HUDEP-2 (cell line): ENCODE measurements around the gene PPP1R12C.
"Not testable (repeated sequence)": the region's sequence is repeated elsewhere in the genome, so short reads cannot be mapped to it uniquely, and the experiment has no call there.

Experiments
- DNase-seq, 76 experiments: peaks; one replicate each; lab custom pipeline; 2025; ENCODE audit not compliant: unreplicated experiment in 76 of 76; lab: John Stamatoyannopoulos, UW

PPP1R12C gene

DNA sequence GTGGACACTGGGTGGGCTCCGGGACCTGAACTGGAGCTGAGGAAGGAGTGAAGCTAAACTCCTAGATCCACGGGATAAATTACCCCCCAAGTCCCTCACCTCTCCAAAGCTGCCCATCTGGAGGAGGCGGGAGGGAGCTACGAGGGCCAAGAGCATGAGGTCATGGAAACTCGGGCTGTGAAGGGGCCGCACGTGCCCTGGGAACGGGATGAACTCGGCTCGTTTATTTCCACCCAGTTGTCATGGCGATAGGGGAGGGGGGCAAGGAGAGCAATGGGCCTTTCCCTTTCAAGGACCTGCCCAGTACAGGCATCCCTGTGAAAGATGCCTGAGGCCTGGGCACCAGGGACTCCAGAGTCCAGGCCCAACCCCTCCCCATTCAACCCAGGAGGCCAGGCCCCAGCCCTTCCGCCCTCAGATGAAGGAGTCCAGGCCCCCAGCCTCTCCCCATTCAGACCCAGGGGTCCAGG lies 3.8 kb downstream of the PPP1R12C start:
- peak in 28 of 76 experiments; percentile 17 to 83 (median 44) for DNase-seq

DNA sequence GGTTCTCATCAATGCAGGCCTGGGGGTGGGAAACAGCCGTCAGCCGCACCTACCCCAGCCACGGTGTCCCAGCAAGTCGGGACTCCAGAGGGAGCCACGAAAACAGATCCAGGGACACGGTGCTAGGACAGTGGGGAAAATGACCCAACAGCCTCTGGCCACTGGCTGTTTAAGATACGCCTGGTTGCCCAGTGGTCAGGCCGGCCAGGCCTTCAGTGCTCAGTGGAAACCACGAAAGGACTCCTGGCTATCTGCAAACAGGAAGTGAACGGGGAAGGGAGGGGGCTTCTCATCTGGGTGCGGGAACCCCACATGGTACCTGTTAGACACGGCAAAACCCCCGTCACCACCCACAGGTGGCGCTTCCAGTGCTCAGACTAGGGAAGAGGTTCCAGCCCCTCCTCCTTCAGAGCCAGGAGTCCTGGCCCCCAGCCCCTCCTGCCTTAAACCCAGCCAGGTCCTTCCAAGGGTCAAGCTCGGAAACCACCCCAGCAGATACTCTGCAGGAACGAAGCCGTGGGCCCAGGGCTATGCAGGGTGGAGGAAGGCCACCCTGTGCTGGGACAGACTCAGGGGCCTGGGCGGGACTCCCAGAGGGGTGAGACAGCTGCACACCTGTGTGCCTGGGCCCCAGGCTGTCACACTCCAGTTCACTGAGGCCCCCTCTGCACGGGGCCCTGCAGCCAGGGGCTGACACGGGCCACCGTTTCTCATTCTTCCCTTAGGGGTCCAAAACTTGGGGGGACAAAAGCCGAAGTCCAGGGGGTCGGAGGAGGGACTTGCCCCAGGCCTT lies 4.5 kb downstream of the PPP1R12C start:
- no peak for DNase-seq

DNA sequence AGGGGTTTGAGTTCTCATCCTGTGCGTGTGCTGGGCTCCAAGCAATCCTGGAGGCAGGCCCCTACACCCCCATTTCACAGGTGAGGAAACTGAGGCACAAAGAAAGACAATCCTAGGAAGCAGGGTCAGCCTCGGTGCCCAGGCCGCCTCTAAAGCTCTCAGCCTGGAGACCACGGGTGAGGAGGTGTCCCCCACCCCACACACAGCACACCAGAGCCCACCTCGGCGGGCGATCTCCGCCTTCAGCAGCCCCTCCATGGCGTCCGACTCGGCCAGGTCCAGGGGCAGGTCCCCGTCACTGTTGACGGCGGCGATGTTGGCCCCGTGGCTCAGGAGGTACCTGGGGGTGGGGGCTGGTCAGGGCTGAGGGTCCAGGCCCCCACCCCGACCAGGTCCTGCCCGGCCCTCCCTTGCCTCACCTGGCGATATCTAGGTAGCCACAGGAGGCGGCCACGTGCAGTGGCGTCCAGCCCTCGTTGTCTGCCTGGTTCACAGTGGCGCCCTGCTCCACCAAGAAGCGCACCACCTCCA lies 5.1 kb downstream of the PPP1R12C start:
- DNase-seq, result no peak

DNA sequence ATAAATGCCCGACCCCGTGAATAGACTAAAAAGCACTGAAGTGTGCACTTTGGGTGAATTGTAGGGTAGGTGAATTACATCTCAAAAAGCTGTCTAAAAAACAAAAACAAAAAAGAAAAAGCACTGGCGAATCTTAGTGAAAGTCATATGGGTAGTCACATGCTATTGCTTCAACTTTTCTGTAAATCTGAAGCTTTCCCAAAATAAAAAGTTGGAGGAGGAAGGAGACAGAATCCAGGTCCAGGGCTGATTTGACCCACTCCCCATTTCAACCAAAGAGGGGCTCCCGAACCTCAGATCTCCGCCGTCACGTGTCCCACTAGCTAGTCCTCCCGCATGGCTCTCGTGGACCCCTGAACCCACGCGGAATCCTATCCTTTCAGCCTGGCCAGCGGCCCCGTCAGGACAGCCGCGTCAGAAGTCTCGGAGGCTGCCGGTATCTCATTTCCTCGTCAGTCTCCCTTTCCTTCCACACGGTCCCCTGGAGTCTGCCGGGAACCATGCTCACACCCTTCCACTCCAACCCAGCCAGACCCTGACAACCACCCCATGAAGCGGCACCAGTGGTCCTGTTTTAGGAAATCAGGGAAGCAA lies 6.1 kb downstream of the PPP1R12C start:
- no peak for DNase-seq

DNA sequence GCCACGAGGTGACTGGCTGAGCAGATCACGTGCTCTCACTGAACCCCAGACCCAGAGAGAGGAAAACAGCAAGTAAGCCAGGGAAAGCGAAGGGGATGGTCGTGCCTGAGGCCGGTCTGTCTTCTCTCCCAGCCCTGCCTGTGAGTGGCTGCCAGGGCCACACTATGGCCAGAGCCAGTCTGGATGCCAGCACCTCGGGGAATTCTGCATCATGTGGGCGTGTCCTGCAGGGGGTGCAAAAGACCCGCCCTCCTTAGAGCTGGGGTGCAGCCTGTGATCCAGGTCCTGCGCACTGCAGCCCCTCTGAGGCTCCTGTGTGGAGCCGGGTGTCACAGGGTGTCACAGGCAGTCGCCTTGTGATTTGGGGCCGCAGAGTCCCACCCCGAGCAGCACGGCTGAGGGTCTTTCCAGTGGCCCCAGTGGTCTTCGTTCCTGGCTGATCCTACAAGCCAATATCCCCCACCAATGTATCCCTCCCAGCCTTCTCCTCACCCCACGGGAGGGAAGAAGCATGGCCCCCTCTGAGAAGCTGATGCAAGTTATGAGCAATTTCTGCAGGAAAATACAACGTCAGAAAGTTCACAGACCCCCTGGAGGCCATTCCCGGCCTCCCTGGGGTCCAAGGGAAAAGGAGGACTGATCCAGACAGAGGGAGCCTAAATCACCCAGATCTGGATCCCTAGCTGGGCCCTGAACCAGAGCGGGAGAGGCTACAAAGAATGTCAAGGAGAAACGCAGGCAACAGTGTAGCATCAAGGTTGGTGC lies 7.7 kb downstream of the PPP1R12C start:
- no peak for DNase-seq

DNA sequence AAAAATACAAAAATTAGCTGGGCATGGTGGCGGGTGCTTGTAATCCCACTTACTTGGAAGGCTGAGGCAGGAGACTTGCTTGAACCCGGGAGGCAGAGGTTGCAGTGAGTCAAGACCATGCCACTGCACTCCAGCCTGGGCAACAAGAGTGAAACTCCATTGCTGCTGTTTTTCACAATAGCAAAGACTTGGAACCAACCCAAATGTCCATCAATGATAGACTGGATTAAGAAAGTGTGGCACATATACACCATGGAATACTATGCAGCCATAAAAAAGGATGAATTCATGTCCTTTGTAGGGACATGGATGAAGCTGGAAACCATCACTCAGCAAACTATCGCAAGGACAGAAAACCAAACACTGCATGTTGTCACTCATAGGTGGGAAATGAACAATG lies 10.2 kb downstream of the PPP1R12C start:
- DNase-seq, result not testable (repeated sequence)

DNA sequence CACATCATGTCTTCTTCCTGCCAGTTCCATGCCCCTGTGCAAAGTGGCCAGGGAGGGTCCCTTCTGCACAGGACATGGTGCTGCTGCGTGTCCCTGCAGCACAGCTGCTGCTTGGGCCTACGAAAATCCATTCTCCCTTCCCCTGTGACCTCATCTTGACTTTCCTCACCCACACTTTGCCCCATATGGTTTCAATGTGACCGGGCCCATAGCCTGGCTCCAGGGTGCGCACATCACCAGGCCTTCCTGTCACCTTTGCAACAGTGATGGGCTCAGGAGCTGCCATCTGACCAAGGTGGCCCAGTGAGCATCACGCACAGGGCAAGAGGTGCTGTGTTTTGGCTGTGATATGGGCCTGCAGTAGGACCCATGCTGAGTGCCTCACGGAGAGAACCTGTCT lies 10.8 kb downstream of the PPP1R12C start:
- DNase-seq, result no peak

DNA sequence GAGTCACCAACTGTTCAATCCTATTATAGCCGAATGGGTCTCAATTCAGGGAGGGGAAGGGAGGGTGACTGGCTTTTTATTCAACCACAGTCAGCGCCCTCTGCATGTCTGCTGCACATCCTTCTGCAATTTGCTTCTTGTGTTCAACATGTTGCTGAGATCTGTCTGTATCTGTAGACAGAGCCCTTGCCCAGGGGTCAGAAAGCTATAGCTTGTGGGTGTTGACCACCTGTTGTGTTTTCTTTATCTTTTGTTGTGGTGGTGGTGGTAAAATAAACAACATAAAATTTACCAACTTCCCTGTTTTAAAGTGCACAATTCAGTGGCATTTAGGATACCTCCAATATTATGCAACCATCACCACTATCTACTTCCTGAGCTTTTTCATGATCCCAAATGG lies 12.2 kb downstream of the PPP1R12C start:
- DNase-seq, result peak in 1 of 76 experiments; percentile 11

DNA sequence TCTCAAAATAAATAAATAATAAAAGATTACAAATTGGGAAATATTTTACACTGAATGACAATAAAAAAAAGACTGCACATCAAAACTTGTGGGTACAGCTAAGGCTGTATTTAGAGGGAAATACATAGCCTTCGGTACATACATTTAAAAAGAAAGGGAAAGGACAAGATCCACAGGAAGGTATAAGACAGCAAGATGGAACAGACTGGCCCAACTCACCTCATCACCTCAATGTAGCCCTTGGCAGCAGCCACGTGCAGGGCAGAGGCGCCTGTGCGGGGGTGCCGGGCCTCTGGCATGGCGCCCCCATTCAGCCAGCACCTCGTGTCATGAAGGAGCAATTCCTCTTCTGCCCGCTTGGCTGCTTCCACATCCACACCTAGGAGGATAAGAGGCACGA lies 14.2 kb downstream of the PPP1R12C start:
- DNase-seq, result no peak

DNA sequence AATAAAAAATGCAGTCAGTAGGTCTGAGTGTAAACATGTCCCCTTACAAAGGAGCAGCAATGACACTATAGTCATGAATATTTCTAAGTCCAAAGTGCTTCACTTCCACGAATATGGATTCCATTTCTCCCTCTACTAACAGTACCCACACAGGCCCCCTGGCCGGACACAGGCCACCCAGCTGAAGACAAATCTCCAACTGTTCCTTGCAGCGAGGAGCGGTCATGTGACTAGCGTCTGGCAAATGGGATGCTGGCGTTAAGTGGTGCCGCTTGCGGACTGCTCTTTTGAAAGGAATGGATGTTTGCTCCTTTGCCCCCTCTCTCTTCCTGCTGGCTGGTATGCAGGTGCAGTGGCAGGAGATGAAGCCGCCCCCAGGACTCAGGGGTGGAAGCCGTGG lies 16.2 kb downstream of the PPP1R12C start:
- DNase-seq, result no peak

DNA sequence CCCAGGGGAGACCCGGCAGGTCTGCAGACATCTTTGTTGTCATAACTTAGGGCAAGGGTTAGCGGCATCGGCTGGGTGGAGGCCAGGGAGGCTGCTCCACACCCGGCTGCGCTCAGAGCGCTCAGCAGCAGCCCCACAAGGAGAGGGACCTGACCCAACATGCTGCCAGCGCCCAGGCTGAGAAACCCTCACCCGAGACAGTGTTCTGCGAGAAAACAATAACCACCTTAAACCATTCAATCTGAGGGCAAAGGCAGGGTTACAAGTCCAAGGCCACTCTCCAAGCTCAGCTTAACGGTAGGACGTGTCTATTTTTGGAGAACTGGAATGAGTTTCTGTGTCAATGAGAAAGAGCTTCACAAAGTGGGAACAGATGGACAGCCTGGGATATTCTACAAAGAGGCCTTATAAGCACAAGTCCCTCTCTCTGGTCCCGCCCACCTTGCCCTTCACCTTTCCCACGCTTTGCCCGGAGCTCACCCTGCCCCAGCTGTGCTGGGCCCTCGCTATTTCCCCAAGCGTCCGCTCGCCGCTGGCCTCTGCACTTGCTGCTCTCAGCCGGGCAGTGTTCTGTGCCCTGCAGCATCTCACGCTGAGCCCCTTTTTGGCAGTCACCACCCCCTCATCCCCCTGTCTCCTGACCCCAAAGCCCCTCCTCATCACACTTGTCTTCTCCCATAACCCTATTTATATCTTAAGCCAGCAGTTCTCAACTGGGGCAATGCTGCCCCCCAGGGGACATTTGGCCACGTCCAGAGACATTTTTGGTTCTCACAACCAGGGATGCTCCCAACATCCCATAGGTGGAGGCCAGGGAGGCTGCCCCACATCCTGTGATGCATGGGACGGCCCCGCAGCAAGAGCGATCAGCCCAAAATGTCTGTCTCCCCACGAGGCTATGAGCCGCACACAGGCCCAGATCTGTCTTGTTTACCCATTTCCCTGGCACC lies 17.6 kb downstream of the PPP1R12C start:
- peak in 3 of 76 experiments; percentile 9 to 31 (median 20) for DNase-seq

DNA sequence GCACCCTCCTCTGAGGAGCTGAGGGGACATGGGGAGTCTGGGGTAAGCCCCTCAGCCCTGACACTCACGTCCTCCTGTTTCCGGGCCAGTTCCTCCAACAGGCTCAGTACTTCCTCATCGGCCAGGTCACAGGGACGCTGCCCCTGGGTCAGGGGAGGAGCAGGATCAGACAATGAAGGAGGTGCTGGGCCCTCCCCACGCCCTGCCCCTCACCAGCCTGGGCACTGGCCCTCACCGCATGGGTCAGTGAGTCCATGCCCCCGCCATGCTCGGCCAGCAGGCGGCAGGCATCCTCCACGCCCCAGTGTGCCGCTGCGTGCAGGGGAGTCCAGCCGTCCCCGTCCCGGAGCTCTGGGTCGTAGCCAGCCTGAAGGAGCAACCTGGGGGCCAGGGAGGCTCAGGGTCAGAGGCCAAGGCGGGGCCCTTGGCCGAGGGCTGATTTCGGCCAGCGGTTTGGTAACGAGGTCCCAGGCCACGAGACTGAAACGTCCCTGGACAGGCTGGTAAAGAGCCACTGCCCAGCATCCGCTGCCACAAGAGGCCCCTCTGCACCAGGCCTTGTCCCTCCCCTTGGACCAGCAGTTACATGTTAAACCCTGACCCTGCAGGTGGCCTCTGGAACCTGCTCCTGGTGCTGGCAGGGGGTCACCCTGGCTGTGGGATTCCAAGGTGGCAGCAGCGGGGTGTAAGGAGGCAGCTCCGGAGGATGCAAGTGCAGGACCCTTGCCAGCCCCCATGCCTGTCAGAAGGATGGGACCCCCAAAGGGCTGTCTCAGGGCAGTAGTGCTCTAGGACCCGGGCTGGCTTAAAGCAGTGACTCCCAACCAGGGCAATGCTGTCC lies 18.5 kb downstream of the PPP1R12C start:
- no peak for DNase-seq

DNA sequence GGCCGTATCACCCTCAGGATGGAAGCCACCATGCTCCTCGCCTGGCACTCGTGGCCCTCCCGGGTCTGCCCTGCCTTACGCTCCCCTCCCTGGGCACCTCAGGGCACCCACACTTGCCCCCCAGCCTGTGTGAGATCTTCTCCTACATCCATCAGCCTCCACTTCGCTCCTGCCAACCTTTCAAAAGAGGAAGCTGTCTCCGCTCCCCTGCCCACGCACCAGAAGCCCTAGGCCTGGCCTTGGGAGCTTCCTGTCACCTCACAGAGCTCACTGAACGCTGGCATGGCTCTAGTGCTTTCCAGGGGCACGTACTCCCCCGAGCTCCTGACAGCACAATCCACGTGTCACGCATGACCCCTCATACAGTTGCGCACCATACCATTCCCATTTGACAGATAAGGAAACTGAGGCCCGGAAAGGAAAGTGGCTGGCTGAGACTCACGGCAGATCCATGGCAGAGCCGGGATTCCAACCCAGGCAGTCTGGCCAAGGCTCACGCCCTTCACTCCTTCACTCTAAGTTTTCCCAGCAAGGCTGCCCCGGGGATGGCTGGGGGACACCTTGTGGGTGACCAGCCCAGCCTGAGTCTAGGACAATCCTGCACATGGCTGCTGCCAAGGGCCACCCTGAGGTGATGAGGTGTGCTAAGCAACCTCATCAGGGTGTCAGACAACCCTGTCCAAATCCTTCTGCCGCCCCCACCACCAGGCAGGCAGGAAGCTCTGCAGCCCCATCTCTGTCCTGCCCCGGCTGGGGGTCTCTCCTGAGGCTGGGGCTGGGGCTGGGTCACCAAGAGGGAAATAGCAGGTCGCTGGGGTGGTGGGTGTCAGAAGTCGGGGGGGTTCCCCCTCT lies 19.3 kb downstream of the PPP1R12C start:
- peak in 2 of 76 experiments; percentile 25 to 50 for DNase-seq

DNA sequence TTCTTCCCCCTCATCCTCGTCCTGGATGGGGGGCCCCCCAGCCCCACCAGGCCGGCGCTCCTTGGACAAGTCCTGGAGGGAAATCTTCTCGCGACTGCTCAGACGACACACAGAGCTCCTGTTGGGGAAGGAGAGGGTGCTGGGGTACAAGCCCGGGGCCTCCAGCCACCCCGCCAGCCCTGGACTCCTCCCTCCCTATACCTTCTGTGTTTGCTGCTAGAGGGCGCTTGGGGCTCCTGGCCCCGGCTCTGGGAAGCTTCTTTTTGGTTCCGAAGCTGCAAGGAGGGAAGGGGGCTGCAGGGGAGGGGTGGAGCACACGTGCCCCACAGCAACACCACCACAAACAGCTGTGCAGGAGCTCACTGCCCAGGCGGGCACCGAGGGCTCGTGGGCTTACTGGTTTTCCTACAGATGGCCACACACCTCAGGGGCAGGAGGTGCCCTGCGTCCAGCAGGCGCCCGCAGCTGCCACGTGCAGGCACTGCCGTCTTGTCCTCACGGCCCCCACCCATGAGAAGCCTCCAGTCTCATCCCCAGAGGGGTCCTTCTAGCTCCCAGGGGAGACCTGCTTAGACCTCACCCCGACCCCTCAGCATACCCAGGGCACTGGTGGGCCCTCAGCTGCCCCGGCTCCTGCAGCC lies 21.3 kb downstream of the PPP1R12C start:
- no peak for DNase-seq

DNA sequence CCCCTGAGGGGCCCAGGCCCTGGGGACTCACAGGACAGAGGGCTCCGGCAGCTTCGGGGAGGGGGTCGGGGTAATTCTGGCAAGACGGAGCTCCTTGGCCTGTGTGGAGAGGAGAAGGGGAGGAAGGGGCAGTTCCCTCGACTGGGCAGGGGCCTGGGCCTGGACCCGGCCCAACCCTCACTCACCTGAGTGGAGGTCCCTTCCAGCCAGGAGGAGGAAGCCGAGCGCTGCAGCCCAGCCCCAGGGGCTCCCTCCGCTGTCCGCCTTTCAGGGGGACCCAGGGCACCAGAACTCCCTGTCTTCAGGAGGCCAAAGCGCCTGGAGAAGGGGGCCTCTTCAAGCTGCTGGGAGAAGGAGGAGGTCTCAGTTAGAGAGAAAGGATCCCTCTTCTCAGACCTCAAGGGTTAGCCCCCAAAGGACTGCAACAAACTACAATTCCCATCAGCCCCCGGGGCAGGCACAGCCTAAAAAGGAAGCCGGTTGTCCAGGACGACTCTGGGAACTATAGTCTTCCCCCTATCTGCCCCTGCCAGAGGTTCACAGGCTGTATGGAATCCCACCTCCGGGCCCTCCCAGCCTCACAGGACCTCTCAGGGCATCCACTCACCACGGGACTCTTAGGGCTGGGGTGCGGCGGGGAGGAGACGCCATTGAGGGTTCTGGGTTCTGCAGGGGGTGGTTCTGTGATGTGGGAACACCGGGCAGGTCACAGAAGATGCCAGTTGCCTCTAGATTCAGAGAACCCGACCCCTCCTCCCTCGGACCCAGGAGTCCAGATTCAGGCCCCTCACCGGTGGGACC lies 22.0 kb downstream of the PPP1R12C start:
- no peak for DNase-seq

DNA sequence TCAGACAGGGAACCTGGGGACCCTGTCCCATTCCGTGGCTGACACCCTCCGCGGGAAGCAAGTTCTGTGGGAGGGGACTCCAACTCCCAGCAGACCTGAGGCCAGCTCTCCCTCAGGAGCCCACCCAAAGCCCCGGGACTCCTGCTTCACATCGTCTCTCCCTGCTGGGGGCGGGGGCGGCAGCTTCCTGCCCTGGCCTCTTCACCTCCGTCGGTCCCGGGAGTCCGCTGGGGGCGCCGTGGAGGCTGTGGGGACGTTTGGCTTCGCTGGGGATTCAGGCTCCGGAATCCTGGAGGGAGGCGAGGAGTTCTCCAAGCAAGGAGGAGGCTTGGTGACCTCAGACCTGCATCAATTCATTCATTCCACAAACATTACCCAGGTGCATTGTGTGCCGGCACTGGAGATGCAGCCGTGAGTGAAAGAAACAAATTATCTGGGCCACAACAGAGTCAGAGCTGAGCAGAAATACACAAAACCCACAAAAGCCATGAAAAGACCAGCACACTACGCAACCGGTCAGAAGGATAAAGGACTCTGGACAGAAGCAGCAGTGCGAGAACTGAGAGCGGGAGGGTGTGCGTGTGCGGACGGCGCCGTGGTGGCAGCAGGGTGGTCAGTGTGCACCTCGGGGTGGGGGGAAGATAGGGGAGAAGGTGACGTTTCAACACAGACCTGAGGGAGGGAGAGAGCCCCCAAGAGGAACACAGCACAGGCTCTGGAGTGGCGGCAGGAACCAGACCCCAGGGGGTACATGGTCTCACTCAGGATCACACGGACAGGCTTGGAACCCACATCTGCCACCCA lies 22.8 kb downstream of the PPP1R12C start:
- DNase-seq, result no peak
